ENCODE data around the gene UTP25. TPM values are rescaled to one million over a fixed set of nuclear protein-coding genes. Genes with fewer than 3 reads are reported as not detected.

The UTP25 gene
- total RNA-seq, 1 donor from 2014 or later, result 6.4 TPM

DNA sequence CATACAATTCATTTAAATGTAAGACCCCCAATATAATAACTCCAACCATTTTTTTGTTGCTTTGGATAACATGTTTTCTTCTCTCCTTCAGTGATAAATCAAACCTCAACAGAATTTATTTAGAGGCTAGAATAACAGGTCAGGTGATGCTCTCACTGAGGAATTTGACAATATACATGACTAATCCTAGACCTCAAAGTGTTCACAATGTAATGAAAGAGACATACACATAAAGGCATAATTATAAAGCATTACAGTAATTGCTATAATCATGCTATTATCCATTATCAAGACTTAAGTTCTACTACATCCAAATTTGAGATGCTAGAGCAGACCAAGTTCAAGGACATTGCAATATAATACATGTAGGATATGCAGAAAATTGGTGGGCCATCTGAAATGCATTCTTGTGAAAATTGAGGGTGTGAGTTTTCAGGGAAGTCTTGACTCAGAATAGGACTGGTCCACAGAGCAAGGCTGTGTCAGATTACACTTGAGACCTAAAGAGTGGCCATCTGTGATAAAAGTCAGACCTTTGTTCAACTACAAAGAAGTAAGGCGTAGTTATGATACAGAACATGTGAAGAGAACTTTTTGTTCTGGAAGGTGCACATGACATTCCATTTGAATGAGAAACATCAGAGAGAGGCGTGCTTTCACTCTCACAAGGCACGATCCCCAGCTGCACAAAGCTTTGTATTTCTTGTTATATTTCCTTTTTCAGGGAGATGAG lies 45.5 kb downstream of the UTP25 start:
- no peak for TF ChIP-seq EZH2phosphoT487 (IDR thresholded peaks at IDR 0.05)
- TF ChIP-seq EZH2 (IDR thresholded peaks at IDR 0.05), result no peak
- TF ChIP-seq CTCF (IDR thresholded peaks at IDR 0.05), result no peak
- H3K4me2 ChIP-seq, result no peak overlapping the region
- peaks cover 12% of the 10 kb centered on the region for H3K4me1 ChIP-seq
- no peaks in the 10 kb centered on the region for H4K20me1 ChIP-seq (ENCODE audit: low read depth)
- H3K36me3 ChIP-seq, result no peaks in the 10 kb centered on the region
- Mint-ChIP-seq H3K4me1 (peaks cover 22% of the 10 kb centered on the region), H3K9me3 (no peaks in the 10 kb centered on the region), H3K27ac (no peak overlapping the region), H3K4me3 (no peak overlapping the region), H3K27me3 (ENCODE audit: insufficient read depth, low read depth) (peaks cover 8% of the 10 kb centered on the region), H3K36me3 (no peaks in the 10 kb centered on the region)
- no peaks in the 10 kb centered on the region for H3K9me3 ChIP-seq (ENCODE audit: low read depth)
- no peak overlapping the region for H2AFZ ChIP-seq (replicated peaks)
- no peak overlapping the region for H3K4me3 ChIP-seq
- no peaks in the 10 kb centered on the region for H3K27me3 ChIP-seq
- peaks cover 4% of the 10 kb centered on the region for H3F3A ChIP-seq (ENCODE audit: low read depth)
- no peaks in the 10 kb centered on the region for H3K79me2 ChIP-seq (ENCODE audit: low read depth)
- no peak overlapping the region for H3K27ac ChIP-seq
- no peak overlapping the region for H3K9ac ChIP-seq
- no peak for DNase-seq (ENCODE audit: low spot score)

GRCh38 chr1:209875515-209875914 lies 47.7 kb downstream of the UTP25 start:
- no peak overlapping the region for H3K4me3 Mint-ChIP-seq
- H3K4me1 ChIP-seq, result peaks cover 9% of the 10 kb centered on the region
- no peaks in the 10 kb centered on the region for H4K20me1 ChIP-seq (ENCODE audit: low read depth)
- H3K27ac ChIP-seq, result no peak overlapping the region
- H3K36me3 ChIP-seq, result no peaks in the 10 kb centered on the region
- peak; percentile 68 for DNase-seq (ENCODE audit: low spot score)
- H3F3A ChIP-seq (ENCODE audit: low read depth), result peaks cover 4% of the 10 kb centered on the region
- no peak overlapping the region for H3K4me3 ChIP-seq
- H3K9me3 ChIP-seq (ENCODE audit: low read depth), result no peaks in the 10 kb centered on the region
- peaks cover 21% of the 10 kb centered on the region for H3K4me1 Mint-ChIP-seq
- no peaks in the 10 kb centered on the region for H3K27me3 ChIP-seq
- H2AFZ ChIP-seq (replicated peaks), result peak overlapping the region; percentile 71
- no peak overlapping the region for H3K4me2 ChIP-seq
- H3K9ac ChIP-seq, result no peak overlapping the region
- H3K27ac Mint-ChIP-seq, result no peak overlapping the region
- peaks cover 6% of the 10 kb centered on the region for H3K27me3 Mint-ChIP-seq (ENCODE audit: insufficient read depth, low read depth)
- H3K9me3 Mint-ChIP-seq, result no peaks in the 10 kb centered on the region
- H3K79me2 ChIP-seq (ENCODE audit: low read depth), result no peaks in the 10 kb centered on the region
- H3K36me3 Mint-ChIP-seq, result no peaks in the 10 kb centered on the region
- no peak for TF ChIP-seq EZH2phosphoT487 (IDR thresholded peaks at IDR 0.05)
- TF ChIP-seq CTCF (IDR thresholded peaks at IDR 0.05), result peak; percentile 53

GRCh38 chr1:209876078-209876800 lies 48.5 kb downstream of the UTP25 start:
- Mint-ChIP-seq H3K27ac (no peak overlapping the region), H3K9me3 (no peaks in the 10 kb centered on the region), H3K4me3 (no peak overlapping the region), H3K4me1 (peaks cover 14% of the 10 kb centered on the region), H3K36me3 (no peaks in the 10 kb centered on the region), H3K27me3 (ENCODE audit: insufficient read depth, low read depth) (peaks cover 6% of the 10 kb centered on the region)
- Histone ChIP-seq H3K4me2 (no peak overlapping the region), H4K20me1 (ENCODE audit: low read depth) (no peaks in the 10 kb centered on the region), H3K27ac (no peak overlapping the region), H3K4me3 (no peak overlapping the region), H3F3A (ENCODE audit: low read depth) (no peaks in the 10 kb centered on the region), H3K27me3 (no peaks in the 10 kb centered on the region), H3K79me2 (ENCODE audit: low read depth) (no peaks in the 10 kb centered on the region), H2AFZ (replicated peaks) (peak overlapping the region; percentile 71), H3K9ac (no peak overlapping the region), H3K4me1 (peaks cover 2% of the 10 kb centered on the region), H3K36me3 (no peaks in the 10 kb centered on the region), H3K9me3 (ENCODE audit: low read depth) (no peaks in the 10 kb centered on the region)
- TF ChIP-seq CTCF (IDR thresholded peaks at IDR 0.05) (no peak), EZH2 (IDR thresholded peaks at IDR 0.05) (no peak), EZH2phosphoT487 (IDR thresholded peaks at IDR 0.05) (no peak)
- no peak for DNase-seq (ENCODE audit: low spot score)

All from neural progenitor cell (in vitro differentiated cells).